RCC 7860 (cell line): ENCODE measurements around the gene EPHA4.

Experiments
- DNase-seq: peaks from one replicate; pipeline ENCODE4 v3.0.0-alpha.2; 2015; ENCODE audit warnings: low spot score
- FAIRE-seq: peaks from 2 replicates; lab custom pipeline; 2012; peaks lifted over from hg19 to GRCh38; lab: Jason Lieb, UNC

The EPHA4 gene

GRCh38 chr2:221572219-221572820 is at the start of gene EPHA4:
Gene EPHA4 (minus strand): TSS chr2:221572304. CDS start chr2:221572248, 56 bp downstream.
- FAIRE-seq (no peak), DNase-seq (peak; percentile 78)

GRCh38 chr2:221618007-221618406 is 45.9 kb upstream of the EPHA4 start:
- FAIRE-seq: no peak
- DNase-seq: no peak

DNA sequence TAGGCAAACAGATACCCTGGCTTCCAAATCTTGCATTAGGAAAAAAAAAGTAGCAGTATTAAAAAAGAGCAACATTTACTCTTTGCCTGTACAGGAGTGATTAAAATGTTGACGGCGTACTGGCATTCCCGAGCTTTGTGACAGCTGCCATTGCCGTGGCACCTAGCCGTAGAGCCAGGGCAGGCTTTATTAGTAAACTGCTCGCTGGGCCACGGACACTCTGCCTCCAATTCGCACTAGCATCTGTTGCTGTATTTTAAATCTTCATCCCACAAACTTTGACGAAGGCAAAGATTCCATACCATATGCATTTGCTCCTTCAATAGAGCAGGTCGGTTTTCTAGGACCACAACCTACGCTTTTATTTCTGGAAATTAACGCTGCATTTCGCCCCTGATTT is 44.5 kb upstream of the EPHA4 start:
- DNase-seq (no peak), FAIRE-seq (no peak)

GRCh38 chr2:221614274-221614673 is 42.2 kb upstream of the EPHA4 start:
- no peak for FAIRE-seq
- no peak for DNase-seq

DNA sequence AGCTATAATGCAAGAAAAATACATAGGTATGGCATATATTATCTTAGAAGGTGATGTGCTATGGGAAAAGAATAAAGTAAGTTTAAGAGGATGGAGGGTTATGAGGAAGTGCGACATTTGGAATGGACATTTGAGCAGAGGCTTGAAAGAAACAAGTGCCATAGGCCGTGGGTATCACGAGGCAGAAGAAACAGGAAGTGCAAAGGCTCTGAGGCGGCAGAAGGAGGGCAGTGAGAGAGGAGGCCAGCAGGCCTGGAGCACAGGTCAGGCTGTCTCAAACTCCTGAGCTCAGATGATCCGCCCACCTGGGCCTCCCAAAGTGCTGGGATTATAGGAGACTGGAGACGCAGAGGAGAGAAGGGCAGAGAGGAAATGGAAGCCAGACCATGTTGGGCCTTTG is 40.7 kb upstream of the EPHA4 start:
- FAIRE-seq (no peak), DNase-seq (no peak)

DNA sequence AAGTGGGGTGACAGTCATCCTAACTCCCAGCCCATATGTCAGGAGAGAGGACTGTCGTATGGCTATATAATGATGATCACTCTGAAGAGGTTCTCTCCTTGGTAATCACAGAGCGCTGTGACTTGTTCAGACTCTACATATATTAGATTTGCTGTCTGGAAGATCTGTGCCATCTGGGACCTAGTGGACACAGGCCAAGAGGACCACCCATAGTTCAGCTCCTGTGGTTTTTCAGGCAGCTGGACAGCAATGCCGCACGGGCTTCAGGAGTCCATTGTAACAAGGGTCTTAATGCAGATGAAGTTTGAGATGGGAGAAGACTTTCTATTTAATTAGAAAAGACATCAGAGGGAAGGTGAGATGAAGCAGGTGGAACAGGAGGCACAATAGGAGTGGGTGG is 40.1 kb upstream of the EPHA4 start:
- FAIRE-seq: no peak
- DNase-seq: no peak

- DNase-seq (no peak), FAIRE-seq (no peak)
These were observed 38.6 kb upstream of the EPHA4 start for GRCh38 chr2:221610675-221611074.

DNA sequence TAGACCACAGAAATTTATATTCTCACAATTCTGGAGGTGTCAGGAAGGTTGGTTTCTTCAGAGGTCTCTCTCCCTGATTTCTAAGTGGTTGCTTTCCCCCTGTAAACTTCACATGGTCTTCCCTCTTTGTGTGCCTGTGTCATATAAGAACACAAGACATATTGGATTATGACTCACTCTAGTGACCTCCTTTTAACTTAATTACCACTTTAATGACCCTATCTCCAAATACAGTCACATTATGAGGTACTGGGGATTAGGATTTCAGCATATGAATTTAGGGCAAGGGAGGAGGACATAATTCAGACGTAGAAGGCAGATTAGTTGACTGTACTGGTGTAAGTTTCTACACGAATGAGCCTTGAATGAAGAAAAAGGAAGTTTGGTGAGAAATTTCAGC is 38.2 kb upstream of the EPHA4 start:
- FAIRE-seq (no peak), DNase-seq (no peak)

DNA sequence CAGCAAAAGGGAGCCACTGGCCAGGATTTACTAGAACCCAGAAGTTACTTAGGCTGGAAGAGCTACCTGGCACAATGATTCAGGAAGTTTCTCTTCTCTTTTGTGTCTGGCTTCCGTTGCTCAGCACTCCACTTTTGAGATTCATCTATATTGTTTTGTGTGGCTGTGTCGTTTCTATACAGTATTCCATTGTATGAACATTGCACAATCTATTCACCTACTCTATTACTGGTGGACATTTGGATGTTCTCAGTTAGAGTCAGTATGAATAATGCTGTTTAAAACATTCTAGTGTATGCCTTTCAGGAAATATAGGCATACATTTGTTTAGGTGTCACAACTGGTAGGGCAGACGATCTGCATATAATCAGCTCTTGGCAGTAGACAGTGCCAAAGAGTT is 36.3 kb upstream of the EPHA4 start:
- FAIRE-seq: no peak

DNA sequence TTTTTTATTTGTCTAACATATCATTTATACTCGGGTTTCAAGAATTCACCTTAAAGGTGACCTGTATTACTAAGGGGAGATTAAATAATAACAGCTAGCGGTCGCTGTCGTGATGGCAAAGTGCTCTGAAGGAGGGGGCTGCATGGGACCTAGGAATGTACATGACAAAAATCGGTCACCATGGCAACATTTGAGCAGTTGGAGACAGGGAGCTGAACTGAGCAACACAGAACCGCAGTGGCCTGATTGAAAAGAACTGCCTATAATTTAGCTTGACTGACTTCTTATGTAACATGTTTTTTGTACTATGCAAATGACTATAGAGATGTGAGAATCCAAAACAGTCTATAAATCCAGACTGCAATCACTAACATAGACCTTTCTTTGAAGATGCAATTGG is 34.3 kb upstream of the EPHA4 start:
- FAIRE-seq (no peak), DNase-seq (no peak)

More for the DNA sequence above, 36.3 kb upstream of the EPHA4 start:
- DNase-seq: no peak

GRCh38 chr2:221605751-221606240 is 33.7 kb upstream of the EPHA4 start:
- no peak for DNase-seq
- FAIRE-seq: no peak

- DNase-seq (no peak), FAIRE-seq (no peak)
These were observed 30.8 kb upstream of the EPHA4 start for GRCh38 chr2:221602938-221603337.

DNA sequence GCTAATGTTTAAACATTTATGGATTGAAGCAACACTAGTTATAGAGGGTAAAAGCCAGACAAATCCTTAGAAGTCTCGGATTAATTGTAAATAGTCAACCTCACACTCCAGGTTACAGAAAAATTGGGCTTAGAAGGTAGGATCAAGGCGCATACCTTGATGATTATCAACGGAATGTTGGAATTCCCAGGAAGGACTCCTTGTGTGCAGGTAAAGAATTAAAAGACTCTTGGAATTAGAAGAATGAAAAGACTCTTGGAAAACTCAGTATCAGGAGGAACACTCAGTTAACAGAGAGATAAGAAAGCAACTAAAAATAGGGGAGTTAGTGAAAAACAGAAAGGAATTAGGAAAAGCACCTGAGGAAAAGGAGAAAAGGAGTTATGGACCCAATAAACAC is 29.3 kb upstream of the EPHA4 start:
- DNase-seq (no peak), FAIRE-seq (no peak)

DNA sequence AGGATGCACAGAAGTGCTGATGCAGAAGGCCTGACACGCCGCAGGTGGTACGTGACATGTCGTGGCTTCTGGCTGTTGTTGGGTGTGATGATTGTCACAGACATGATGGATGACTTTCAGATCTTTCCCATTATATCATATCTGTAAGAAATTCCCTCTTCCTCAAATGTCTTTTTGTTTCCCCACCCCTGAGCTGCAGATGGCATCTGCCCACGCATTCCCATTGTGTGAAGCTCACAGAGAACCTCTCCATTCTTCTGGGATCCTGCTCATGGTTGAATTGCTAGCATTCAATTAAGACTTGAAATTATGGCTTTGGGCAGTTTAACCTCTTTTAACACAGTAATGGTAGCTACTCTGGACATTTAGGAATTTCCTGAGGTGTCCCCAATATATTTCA is 28.3 kb upstream of the EPHA4 start:
- FAIRE-seq (no peak), DNase-seq (no peak)

GRCh38 chr2:221596192-221596591 is 24.1 kb upstream of the EPHA4 start:
- FAIRE-seq (peak; percentile 76), DNase-seq (peak; percentile 53)

DNA sequence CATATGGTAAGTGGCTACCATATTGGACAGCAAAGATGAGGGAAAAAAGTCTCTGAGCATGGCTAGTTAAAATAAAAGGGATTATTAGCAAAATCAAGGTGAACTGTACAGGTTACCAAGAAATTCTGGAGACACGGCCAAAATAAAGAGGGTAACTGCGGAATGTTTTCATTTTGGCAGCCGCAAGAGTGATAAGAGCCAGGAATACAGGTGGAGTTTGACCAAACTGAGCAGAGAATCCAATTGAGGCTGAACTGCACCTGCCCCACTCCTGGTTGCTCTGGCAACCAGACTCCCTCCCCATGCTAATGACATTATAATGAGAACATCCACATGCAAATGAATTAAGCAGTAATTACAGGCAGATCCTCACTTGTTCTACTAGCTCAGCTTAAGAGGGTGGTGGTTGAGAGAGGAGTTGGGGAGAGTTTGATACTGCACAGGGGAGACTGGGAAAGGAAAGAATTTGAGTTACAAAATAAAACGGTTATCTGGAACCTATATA is 18.8 kb upstream of the EPHA4 start:
- DNase-seq (no peak), FAIRE-seq (no peak)

DNA sequence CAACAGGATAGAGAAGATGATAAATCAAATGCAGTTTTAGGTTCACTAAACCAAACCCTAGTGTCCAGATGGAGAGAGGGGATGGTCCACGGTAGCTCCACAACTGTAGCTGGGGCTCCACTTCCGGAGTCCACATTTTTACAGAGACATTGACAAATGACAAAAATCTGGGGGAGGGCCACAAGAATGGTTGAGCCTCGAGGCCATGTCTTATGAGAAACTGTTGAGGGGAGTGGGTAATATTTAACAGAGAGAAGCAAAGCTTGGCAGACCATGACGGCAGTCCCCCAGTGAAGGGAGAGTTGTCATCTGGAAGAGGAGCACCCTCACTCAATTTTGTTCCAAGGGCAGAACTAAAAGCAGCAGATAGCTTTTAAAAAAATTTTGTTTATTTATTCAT is 17.6 kb upstream of the EPHA4 start:
- DNase-seq: peak; percentile 66
- peak; percentile 93 for FAIRE-seq

DNA sequence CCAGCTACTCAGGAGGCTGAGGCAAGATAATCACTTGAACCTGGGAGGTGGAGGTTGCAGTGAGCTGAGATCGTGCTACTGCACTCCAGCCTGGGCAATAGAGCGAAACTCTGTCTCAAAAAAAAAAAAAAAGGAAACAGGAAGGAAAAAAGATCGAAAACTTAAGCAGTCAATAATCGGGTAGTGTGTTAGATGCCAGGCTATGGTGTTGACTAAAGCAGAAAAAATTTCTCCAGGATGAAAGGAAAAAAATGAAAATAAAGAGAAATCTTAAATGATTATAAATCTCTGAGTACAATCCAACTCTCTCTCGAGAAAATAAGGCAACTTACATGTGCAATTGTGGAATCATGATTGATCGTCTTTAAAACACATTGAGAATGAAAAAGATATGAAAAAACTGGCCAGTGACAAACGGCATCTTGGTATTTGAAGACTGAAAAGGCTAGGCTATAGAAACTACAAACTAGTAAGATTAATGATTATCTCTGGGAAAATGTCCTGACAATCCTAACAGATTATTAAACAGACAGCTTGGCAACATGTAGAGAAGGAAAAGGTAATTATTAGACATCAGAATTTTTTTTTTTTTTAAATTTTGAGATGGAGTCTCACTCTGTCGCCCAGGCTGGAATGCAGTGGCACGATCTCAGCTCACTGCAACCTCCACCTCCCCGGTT is 16.3 kb upstream of the EPHA4 start:
- peak; percentile 79 for DNase-seq
- peak; percentile 96 for FAIRE-seq

GRCh38 chr2:221581986-221582385 is 9.9 kb upstream of the EPHA4 start:
- FAIRE-seq: no peak
- no peak for DNase-seq

DNA sequence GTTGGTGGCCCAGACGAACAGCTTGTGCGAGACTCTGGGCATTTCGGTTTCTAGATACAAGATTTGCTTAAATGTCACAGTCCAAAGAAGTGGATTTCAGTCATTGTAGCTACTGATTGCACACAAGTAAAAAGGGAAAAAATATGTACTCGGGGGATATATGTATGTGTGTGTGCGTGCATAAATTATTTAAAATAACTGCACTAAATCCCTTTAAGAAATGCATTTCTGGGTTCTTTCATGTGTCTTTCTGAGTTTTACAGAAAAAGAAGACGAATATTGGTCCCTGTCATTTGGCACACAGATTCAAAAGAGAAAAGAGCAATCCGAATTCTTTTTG is 2.1 kb upstream of the EPHA4 start:
- no peak for DNase-seq
- FAIRE-seq: no peak

GRCh38 chr2:221573430-221574230 is 1.5 kb upstream of the EPHA4 start:
- DNase-seq: peak; percentile 56
- no peak for FAIRE-seq
